Colonic mucosa (tissue), 4 donors: ENCODE measurements around the gene GLT6D1. TPM values are rescaled to one million over a fixed set of nuclear protein-coding genes. Genes with fewer than 3 reads are reported as not detected.

ENCODE experiments used
- DNase-seq: peaks from one replicate; pipeline ENCODE4 v3.0.0-alpha.2; 2020
- H3K27ac ChIP-seq: fragments of 200-600 bp; one replicate; pipeline ENCODE4 v1.8.0; 2021
- H3K27me3 ChIP-seq: fragments of 200-600 bp; one replicate; pipeline ENCODE4 v1.8.0; 2021
- H3K36me3 ChIP-seq: fragments of 200-600 bp; one replicate; pipeline ENCODE4 v1.8.0; 2021
- H3K4me1 ChIP-seq: fragments of 200-600 bp; one replicate; pipeline ENCODE4 v1.8.0; 2021; ENCODE audit warnings: mild to moderate bottlenecking
- H3K4me3 ChIP-seq: fragments of 200-600 bp; one replicate; pipeline ENCODE4 v1.8.0; 2021
- H3K9ac ChIP-seq, 2 donors: one replicate each; pipeline ENCODE4 v1.7.0; 2013; ENCODE audit warnings: control low read depth in 2 of 2, low read depth in 2 of 2, low read length in 2 of 2
- H3K9me3 ChIP-seq: fragments of 200-600 bp; one replicate; pipeline ENCODE4 v1.8.0; 2021
- intact Hi-C: fragments of 100-400 bp; cut with DNase I; formaldehyde crosslinking; loops from one replicate; pipeline ENCODE4 v1.14.1; 2022
- total RNA-seq, 2 donors: library from RNA; stranded (reverse); fragmentation: NEBNext Ultra II Directional in 1 of 2; extraction: Animal tissue kit (Norgen Biotek cat#: 25700) in 1 of 2; gene quantifications; one replicate each; pipeline ENCODE4 v1.2.1, GENCODE V29; 2021
- TF ChIP-seq, protein P1 (sequence below): fragments of 200-600 bp; IDR thresholded peaks from one replicate; pipeline ENCODE4 v1.8.0; 2022; ENCODE audit warnings: antibody characterized with exemption, mild to moderate bottlenecking
- donor health status: healthy.
- donor health status: DM: no; HTN: no; CAD: no.
- donor health status: DM: no; HTN: no; CAD: no.

The GLT6D1 gene
- total RNA-seq, 2 donors from 2014 or later, result not detected

DNA sequence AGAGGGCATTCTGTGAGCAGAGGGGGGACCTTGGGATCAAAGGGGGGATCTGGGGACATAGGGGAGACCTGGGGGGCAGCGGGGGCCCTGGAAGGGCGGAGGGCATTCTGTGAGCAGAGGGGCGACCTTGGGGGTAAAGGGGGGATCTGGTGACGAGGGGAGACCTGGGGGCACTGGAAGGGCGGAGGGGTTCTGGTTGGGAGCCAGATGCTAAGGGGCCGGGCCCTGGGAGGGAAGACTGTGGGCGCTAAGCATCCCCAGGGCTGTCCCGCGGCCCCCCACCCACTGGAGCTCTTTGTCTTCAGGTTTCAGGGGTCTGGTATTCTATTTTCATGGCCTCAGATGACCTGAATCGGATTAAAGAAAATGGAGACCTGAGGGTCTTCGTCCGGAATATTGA is 24.5 kb upstream of the GLT6D1 start:
- Histone ChIP-seq H3K27me3 (no peaks in the 10 kb centered on the region), H3K36me3 (no peaks in the 10 kb centered on the region), H3K9ac (no peak overlapping the region), H3K9me3 (no peaks in the 10 kb centered on the region), H3K4me3 (no peak overlapping the region), H3K27ac (no peak overlapping the region), H3K4me1 (no peaks in the 10 kb centered on the region)
- TF ChIP-seq, protein P1, sequence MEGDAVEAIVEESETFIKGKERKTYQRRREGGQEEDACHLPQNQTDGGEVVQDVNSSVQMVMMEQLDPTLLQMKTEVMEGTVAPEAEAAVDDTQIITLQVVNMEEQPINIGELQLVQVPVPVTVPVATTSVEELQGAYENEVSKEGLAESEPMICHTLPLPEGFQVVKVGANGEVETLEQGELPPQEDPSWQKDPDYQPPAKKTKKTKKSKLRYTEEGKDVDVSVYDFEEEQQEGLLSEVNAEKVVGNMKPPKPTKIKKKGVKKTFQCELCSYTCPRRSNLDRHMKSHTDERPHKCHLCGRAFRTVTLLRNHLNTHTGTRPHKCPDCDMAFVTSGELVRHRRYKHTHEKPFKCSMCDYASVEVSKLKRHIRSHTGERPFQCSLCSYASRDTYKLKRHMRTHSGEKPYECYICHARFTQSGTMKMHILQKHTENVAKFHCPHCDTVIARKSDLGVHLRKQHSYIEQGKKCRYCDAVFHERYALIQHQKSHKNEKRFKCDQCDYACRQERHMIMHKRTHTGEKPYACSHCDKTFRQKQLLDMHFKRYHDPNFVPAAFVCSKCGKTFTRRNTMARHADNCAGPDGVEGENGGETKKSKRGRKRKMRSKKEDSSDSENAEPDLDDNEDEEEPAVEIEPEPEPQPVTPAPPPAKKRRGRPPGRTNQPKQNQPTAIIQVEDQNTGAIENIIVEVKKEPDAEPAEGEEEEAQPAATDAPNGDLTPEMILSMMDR, result no peak
- intact Hi-C loops, result no loop called here
- no peak for DNase-seq

GRCh38 chr9:135663451-135663770 is 24.1 kb upstream of the GLT6D1 start:
- TF ChIP-seq, protein P1, result no peak
- Histone ChIP-seq H3K27me3 (no peaks in the 10 kb centered on the region), H3K36me3 (no peaks in the 10 kb centered on the region), H3K9ac (no peak overlapping the region), H3K9me3 (no peaks in the 10 kb centered on the region), H3K27ac (no peak overlapping the region), H3K4me1 (no peaks in the 10 kb centered on the region), H3K4me3 (no peak overlapping the region)
- no peak for DNase-seq
- intact Hi-C loops, result no loop called here

DNA sequence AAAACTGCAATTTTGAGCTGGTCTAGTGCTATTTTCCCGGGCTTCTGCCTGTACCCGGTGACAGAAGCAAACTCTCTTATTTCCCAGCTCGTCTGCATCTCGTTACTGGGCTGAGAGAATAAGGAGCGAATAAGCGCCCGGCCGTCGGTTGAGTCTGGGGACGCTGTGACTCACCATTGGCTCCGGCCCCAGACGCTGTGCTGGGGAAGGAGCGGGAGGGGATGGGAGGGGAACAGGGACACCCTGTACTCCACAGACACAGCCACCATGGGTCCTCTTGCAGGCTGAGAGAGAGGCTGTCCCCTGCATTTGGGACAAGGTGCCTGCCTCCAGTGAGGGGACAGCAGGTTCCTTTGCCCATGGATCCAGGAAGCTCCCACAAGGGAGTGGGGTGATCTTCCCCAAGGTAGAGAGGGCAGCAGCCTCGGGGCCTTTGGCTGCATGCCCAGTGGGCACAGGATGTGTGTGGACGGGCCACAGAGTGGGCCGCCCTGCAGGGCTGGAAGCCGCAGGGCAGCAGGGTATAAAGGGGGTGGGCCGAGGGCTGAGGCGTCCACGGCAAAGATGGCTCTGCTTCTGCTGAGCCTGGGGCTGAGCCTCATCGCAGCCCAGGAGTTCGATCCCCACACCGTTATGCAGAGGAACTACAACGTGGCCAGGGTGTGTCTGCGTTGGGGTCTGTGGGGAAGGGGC is 23.6 kb upstream of the GLT6D1 start, which contains the start of gene LCN9:
Gene LCN9, plus strand, starts transcription at position 552 of the 693 bp plus-strand sequence. Its CDS starts 13 bp downstream, at position 565.
- TF ChIP-seq, protein P1, result no peak
- no peaks in the 10 kb centered on the region for H3K4me1 ChIP-seq
- DNase-seq, result no peak
- no peak within 1 kb of the TSS for H3K27ac ChIP-seq
- H3K36me3 ChIP-seq, result no peaks in the 10 kb centered on the region
- H3K9ac ChIP-seq, result no peak within 1 kb of the TSS
- no peaks in the 10 kb centered on the region for H3K27me3 ChIP-seq
- H3K4me3 ChIP-seq, result no peak within 1 kb of the TSS
- intact Hi-C loops, result no loop called here
- H3K9me3 ChIP-seq, result no peaks in the 10 kb centered on the region

DNA sequence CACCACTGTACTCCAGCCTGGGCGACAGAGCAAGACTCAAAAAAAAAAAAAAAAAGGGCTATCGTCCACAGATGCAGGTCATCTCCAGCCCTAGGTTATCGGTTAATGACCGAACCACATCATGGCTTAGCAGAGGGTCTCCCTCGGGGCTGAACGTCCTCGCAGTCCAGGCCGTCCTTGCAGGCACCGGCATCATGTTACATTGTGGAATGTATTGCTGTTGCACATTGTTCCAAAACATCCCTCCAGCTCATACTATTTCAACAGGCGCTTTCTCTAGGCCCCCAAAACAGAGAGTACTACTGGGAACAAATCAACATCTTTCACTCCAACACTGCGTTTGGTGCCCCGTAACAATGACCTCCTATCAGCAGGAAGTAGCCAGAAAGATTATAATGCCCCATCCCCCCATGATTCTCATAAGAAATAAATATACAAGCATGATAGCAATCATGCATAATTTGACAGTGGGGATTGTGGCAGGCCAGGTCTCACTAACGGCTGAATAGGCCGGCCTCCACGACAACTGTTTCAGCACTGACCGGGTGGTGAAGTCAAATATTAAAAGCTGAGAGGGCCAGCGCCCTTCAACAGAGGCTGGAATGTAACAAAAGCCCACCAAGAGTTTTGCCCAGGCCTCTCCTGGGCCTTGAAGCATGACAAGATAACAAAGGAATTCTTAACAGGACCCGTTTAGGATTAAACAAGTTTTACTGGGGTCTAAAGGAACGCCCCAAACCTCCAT is 22.6 kb upstream of the GLT6D1 start:
- no peak overlapping the region for H3K9ac ChIP-seq
- H3K27ac ChIP-seq, result no peak overlapping the region
- intact Hi-C loops, result no loop called here
- no peak overlapping the region for H3K4me3 ChIP-seq
- no peaks in the 10 kb centered on the region for H3K36me3 ChIP-seq
- TF ChIP-seq, protein P1, result no peak
- DNase-seq, result no peak
- H3K9me3 ChIP-seq, result no peaks in the 10 kb centered on the region
- H3K4me1 ChIP-seq, result no peaks in the 10 kb centered on the region
- no peaks in the 10 kb centered on the region for H3K27me3 ChIP-seq

- no peaks in the 10 kb centered on the region for H3K4me1 ChIP-seq
- TF ChIP-seq, protein P1, result no peak
- H3K27ac ChIP-seq, result no peak overlapping the region
- no peak for DNase-seq
- no peaks in the 10 kb centered on the region for H3K9me3 ChIP-seq
- H3K4me3 ChIP-seq, result no peak overlapping the region
- H3K9ac ChIP-seq, result no peak overlapping the region
- intact Hi-C loops, result no loop called here
- no peaks in the 10 kb centered on the region for H3K36me3 ChIP-seq
- H3K27me3 ChIP-seq, result no peaks in the 10 kb centered on the region
Measured at GRCh38 chr9:135660407-135660806, 21.1 kb upstream of the GLT6D1 start.
